OCI-LY1 (cell line): Measurements from ENCODE around the gene SYMPK.

Experiments
- EZH2 ChIP-seq: fragments of 200-600 bp; sonication (generic), shearing (Covaris generic); IDR thresholded peaks from 2 replicates; pipeline ENCODE4 v1.8.0; 2017; ENCODE audit warnings: borderline replicate concordance, mixed run types, mild to moderate bottlenecking, antibody characterized with exemption, low read length, moderate library complexity, mixed read lengths
- TF ChIP-seq, protein P1 (sequence below): fragments of 200-600 bp; sonication (generic), shearing (Covaris generic); IDR thresholded peaks from 2 replicates; pipeline ENCODE4 v1.5.1; 2017; ENCODE audit warnings: mild to moderate bottlenecking, antibody characterized with exemption, low read length, moderate library complexity, mixed read lengths

DNA sequence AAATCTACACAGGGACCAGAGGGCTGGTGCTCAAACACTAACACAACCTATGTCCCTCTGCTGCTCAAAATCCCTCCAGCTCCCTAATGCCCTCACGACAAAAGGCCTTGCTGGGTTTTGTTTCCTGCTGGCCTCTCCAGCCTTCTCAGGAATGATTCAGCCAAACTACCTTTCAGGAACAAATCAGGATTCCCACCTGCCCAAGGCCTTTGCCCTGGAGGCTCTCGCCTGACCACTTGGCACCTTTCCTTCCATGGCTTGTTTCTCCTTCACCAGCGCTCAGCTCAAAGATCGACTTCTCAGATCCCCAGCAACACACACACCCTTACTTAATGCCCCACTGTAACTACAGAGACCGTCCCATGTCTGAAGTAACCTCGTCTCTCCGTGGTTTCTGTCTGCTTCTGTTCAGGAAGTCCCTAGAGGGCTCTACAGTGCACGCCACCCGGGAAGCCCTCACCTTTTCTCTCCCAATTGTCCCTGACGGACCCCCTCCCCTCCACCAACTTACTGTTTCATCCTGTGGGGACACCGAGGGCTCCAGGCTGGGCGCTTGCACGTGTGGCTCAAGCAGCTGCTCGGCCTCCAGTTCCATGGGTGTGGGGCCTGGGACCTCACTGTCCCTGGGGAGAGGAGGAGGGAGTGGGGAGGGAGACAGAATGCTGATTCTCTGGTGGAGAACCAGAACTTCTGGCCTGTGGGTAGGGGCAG is 90.7 kb downstream of the SYMPK start:
- TF ChIP-seq, protein P1, sequence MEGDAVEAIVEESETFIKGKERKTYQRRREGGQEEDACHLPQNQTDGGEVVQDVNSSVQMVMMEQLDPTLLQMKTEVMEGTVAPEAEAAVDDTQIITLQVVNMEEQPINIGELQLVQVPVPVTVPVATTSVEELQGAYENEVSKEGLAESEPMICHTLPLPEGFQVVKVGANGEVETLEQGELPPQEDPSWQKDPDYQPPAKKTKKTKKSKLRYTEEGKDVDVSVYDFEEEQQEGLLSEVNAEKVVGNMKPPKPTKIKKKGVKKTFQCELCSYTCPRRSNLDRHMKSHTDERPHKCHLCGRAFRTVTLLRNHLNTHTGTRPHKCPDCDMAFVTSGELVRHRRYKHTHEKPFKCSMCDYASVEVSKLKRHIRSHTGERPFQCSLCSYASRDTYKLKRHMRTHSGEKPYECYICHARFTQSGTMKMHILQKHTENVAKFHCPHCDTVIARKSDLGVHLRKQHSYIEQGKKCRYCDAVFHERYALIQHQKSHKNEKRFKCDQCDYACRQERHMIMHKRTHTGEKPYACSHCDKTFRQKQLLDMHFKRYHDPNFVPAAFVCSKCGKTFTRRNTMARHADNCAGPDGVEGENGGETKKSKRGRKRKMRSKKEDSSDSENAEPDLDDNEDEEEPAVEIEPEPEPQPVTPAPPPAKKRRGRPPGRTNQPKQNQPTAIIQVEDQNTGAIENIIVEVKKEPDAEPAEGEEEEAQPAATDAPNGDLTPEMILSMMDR, result no peak
- TF ChIP-seq EZH2, result no peak
